ENCODE data around the gene FOXD2. TPM values are rescaled to one million over a fixed set of nuclear protein-coding genes. Genes with fewer than 3 reads are reported as not detected.
"Not testable (repeated sequence)": the region's sequence is repeated elsewhere in the genome, so short reads cannot be mapped to it uniquely, and the experiment has no call there.

The FOXD2 gene
- total and polyA plus RNA-seq, 7 donors, result 0.04 to 0.13 (median 0.04) TPM

GRCh38 chr1:47452426-47452825, 14.6 kb downstream of the FOXD2 start:
- intact Hi-C loops (cut with DNase I), result no loop called here
- TF ChIP-seq CTCF (IDR thresholded peaks at IDR 0.05), result no peak
- 67 to 88% (median 80%) methylated on average over 1 of the region's 1 CpG for WGBS, 3 donors

GRCh38 chr1:47453910-47454309, 16.1 kb downstream of the FOXD2 start:
- 79 to 83% (median 81%) methylated on average over 2 of the region's 2 CpGs for WGBS, 3 donors
- H3K9me3 ChIP-seq; intact Hi-C loops (cut with DNase I); DNase-seq; ATAC-seq; H3K4me3 ChIP-seq; H3K27ac ChIP-seq; H3K36me3 ChIP-seq (ENCODE audit: insufficient read depth in 1 of 2, low read depth in 1 of 2); H3K4me1 ChIP-seq: not testable (repeated sequence)
- H3K27me3 ChIP-seq (ENCODE audit: insufficient read depth in 3 of 3, low read length in 2 of 3), result peaks cover 0 to 58% (median 15%) of the 10 kb centered on the region in 3 donors

More at GRCh38 chr1:47452426-47452825, 14.6 kb downstream of the FOXD2 start:
- no peak for ATAC-seq
- Histone ChIP-seq H3K9me3 (no peaks in the 10 kb centered on the region), H3K36me3 (ENCODE audit: insufficient read depth in 1 of 2, low read depth in 1 of 2) (no peaks in the 10 kb centered on the region), H3K27me3 (ENCODE audit: insufficient read depth in 3 of 3, low read length in 2 of 3) (peaks cover 0 to 59% (median 17%) of the 10 kb centered on the region in 3 donors), H3K4me1 (no peaks in the 10 kb centered on the region), H3K27ac (no peak overlapping the region), H3K4me3 (no peak overlapping the region)
- DNase-seq, result no peak

DNA sequence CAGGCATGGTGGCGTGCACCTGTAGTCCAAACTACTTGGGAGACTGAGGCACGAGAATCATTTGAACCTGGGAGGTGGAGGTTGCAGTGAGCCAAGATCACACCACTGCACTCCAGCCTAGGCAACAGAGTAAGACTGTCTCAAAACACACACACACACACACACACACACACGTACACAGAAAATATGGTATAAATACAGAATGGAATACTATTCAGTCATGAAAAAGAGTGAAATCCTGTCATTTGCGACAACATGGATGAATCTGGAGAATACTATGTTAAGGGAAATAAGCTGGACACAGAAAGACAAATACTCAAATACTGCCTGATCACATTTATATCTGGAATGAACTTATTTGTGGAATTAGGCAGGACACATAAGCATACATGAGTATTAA, 18.4 kb downstream of the FOXD2 start:
- TF ChIP-seq CTCF (IDR thresholded peaks at IDR 0.05), result no peak
- Histone ChIP-seq H3K27ac (no peak overlapping the region), H3K36me3 (ENCODE audit: insufficient read depth in 1 of 2, low read depth in 1 of 2) (no peaks in the 10 kb centered on the region), H3K4me1 (no peaks in the 10 kb centered on the region), H3K27me3 (ENCODE audit: insufficient read depth in 3 of 3, low read length in 2 of 3) (peaks cover 0 to 55% (median 7%) of the 10 kb centered on the region in 3 donors), H3K4me3 (no peak overlapping the region), H3K9me3 (no peaks in the 10 kb centered on the region)
- ATAC-seq (no peak), DNase-seq (no peak)
- intact Hi-C loops (cut with DNase I), result loop anchor here in 1 of 2 donors (5.0 kb wide), 1 partner anchor 601 kb away; no protein-coding TSS in a partner anchor
- 72 to 83% (median 72%) methylated on average over 4 of the region's 4 CpGs for WGBS, 3 donors

DNA sequence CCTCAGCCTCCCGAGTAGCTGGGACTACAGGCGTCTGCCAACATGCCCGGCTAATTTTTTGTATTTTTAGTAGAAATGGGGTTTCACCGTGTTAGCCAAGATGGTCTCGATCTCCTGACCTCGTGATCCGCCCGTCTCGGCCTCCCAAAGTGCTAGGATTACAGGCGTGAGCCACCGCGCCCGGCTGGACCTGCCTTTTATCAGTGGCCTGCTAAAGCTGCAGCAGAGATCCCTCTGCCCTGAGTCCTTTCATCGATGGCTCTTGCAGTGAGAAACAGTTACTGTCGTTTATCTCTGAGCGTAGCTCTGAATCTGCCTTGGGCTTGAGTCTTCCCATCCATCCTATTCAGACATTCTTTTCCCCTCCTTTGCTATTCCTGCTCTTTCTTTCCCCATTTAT, 19.7 kb downstream of the FOXD2 start:
- ATAC-seq, result not testable (repeated sequence)

DNA sequence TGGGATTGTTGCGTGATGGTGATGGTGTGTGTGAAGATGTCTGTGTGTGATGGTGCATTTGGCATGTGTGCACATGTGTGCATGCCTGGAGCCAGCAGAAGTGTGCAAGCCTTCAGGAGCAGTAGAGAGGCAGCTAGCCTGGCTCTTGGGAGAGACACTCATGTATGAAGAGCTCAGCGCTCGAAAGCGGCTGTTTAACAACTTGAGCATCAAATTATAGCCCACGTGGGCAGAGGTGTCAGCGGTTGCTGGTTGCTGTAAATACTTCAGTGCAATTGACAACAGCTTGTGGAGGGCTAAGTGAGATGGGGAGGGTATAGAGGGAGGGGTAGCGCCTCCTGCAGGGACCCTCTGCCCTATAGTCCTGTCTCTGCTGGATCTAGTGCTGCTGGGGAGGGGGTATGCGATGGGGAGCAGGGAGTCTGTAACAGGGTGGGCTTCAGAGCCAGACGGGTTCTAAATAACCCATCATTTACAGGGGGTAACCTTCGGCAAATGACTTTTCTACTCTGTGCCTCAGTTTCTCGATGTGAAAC, 21.5 kb downstream of the FOXD2 start:
- ATAC-seq, result no peak
- Histone ChIP-seq H3K36me3 (ENCODE audit: insufficient read depth in 1 of 2, low read depth in 1 of 2) (no peaks in the 10 kb centered on the region), H3K27me3 (ENCODE audit: insufficient read depth in 3 of 3, low read length in 2 of 3) (peaks cover 6 to 65% (median 7%) of the 10 kb centered on the region in 3 donors), H3K4me3 (no peak overlapping the region), H3K9me3 (no peaks in the 10 kb centered on the region), H3K4me1 (no peaks in the 10 kb centered on the region), H3K27ac (no peak overlapping the region)
- intact Hi-C loops (cut with DNase I), result loop anchor here in 1 of 2 donors (5.0 kb wide), 1 partner anchor 598 kb away; no protein-coding TSS in a partner anchor
- 15 to 23% (median 20%) methylated on average over 11 of the region's 11 CpGs for WGBS, 3 donors
- TF ChIP-seq CTCF (IDR thresholded peaks at IDR 0.05), result no peak
- DNase-seq, result no peak

More for the DNA sequence above, 19.7 kb downstream of the FOXD2 start:
- intact Hi-C loops (cut with DNase I), result loop anchor here in 1 of 2 donors (5.0 kb wide), 1 partner anchor 600 kb away; no protein-coding TSS in a partner anchor
- H3K27ac ChIP-seq; H3K4me3 ChIP-seq; H3K9me3 ChIP-seq; H3K4me1 ChIP-seq; H3K36me3 ChIP-seq (ENCODE audit: insufficient read depth in 1 of 2, low read depth in 1 of 2); DNase-seq: not testable (repeated sequence)
- H3K27me3 ChIP-seq (ENCODE audit: insufficient read depth in 3 of 3, low read length in 2 of 3), result peaks cover 5 to 58% (median 6%) of the 10 kb centered on the region in 3 donors
- WGBS, 3 donors, result 83 to 87% (median 86%) methylated on average over 10 to 16 of the region's 16 CpGs

All from psoas muscle (tissue), 8 donors.